ENCODE measurements around the gene ADARB2. TPM values are rescaled to one million over a fixed set of nuclear protein-coding genes. Genes with fewer than 3 reads are reported as not detected.
"Not testable (repeated sequence)": the region's sequence is repeated elsewhere in the genome, so short reads cannot be mapped to it uniquely, and the experiment has no call there.

Gene ADARB2
- total and polyA plus RNA-seq, 2 experiments from 2014 or later, result 0.13 to 0.48 TPM

DNA sequence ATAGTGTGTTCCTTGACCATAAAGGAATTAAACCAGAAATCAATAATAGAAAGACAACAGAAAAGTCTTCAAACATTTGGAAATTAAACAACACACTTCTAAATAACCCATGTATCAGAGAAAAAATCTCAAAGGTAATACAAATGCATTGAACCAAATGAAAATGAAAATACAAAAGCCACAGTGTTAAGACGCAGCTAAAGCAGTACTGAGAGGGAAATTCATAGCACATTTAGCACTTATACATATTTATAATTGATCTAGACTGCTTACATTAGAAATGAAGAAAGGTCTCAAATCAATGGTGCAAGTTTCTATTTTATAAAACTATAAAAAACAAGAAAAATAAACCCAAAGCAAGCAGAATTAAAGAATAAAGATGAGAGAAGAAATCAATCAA lies 306.1 kb downstream of the ADARB2 start:
- Histone ChIP-seq H3K4me1 (ENCODE audit: insufficient read depth) (no peaks in the 10 kb centered on the region), H3K4me3 (no peak overlapping the region), H4K20me1 (ENCODE audit: insufficient read depth, poor library complexity, severe bottlenecking) (no peaks in the 10 kb centered on the region), H3K9me3 (ENCODE audit: low read depth) (peaks cover 9% of the 10 kb centered on the region), H3K79me2 (no peaks in the 10 kb centered on the region), H2AFZ (no peak overlapping the region), H3K36me3 (replicated peaks; ENCODE audit: insufficient read depth, low read depth) (no peaks in the 10 kb centered on the region), H3K9me2 (replicated peaks; ENCODE audit: insufficient read depth) (no peaks in the 10 kb centered on the region), H3K4me2 (no peak overlapping the region), H3K27ac (no peak overlapping the region), H3K27me3 (no peaks in the 10 kb centered on the region)
- 96% methylated on average over 1 of the region's 1 CpG for WGBS (ENCODE audit: low lambda C conversion rate, missing lambda C conversion rate)
- DNase-seq (ENCODE audit: low spot score), result no peak
- TF ChIP-seq EZH2phosphoT487 (IDR thresholded peaks at IDR 0.05; ENCODE audit: low read depth, severe bottlenecking, unreplicated experiment) (no peak), EZH2 (IDR thresholded peaks at IDR 0.05; ENCODE audit: borderline replicate concordance) (no peak)
- TF ChIP-seq, protein P1, sequence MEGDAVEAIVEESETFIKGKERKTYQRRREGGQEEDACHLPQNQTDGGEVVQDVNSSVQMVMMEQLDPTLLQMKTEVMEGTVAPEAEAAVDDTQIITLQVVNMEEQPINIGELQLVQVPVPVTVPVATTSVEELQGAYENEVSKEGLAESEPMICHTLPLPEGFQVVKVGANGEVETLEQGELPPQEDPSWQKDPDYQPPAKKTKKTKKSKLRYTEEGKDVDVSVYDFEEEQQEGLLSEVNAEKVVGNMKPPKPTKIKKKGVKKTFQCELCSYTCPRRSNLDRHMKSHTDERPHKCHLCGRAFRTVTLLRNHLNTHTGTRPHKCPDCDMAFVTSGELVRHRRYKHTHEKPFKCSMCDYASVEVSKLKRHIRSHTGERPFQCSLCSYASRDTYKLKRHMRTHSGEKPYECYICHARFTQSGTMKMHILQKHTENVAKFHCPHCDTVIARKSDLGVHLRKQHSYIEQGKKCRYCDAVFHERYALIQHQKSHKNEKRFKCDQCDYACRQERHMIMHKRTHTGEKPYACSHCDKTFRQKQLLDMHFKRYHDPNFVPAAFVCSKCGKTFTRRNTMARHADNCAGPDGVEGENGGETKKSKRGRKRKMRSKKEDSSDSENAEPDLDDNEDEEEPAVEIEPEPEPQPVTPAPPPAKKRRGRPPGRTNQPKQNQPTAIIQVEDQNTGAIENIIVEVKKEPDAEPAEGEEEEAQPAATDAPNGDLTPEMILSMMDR (IDR thresholded peaks at IDR 0.05; ENCODE audit: poor library complexity), result no peak

DNA sequence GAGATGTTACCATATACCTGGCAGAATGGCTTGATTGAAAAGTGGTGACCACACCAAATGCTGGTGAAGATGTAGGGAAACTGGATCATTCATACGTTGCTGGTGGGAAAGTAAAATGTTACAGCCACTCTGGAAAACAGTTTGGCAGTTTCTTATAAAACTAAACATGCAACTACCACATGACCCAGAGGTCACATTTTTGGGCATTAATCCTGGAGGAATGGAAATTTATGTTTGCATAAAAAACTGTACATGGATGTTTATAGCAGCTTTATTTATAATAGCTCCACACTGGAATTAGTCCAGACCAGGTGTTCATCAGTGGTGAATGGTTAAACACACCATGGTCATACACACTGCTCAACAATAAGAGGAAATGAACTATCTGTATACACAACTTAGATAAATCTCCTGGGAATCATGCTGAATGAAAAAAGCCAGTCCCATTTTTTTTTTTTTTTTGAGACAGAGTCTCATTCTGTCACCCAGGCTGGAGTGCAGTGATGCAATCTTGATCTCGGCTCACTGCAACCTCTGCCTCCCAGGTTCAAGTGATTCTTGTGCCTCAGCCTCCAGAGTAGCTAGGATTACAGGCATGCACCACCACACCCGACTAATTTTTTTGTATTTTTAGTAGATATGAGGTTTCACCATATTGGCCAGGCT lies 309.7 kb downstream of the ADARB2 start:
- H3K27me3 ChIP-seq; H2AFZ ChIP-seq; H3K4me1 ChIP-seq (ENCODE audit: insufficient read depth); H3K9me2 ChIP-seq (replicated peaks; ENCODE audit: insufficient read depth); H3K79me2 ChIP-seq; H4K20me1 ChIP-seq (ENCODE audit: insufficient read depth, poor library complexity, severe bottlenecking); H3K36me3 ChIP-seq (replicated peaks; ENCODE audit: insufficient read depth, low read depth); H3K4me3 ChIP-seq; H3K27ac ChIP-seq; H3K9me3 ChIP-seq (ENCODE audit: low read depth); DNase-seq (ENCODE audit: low spot score); H3K4me2 ChIP-seq: not testable (repeated sequence)
- 82% methylated on average over 3 of the region's 3 CpGs for WGBS (ENCODE audit: low lambda C conversion rate, missing lambda C conversion rate)

DNA sequence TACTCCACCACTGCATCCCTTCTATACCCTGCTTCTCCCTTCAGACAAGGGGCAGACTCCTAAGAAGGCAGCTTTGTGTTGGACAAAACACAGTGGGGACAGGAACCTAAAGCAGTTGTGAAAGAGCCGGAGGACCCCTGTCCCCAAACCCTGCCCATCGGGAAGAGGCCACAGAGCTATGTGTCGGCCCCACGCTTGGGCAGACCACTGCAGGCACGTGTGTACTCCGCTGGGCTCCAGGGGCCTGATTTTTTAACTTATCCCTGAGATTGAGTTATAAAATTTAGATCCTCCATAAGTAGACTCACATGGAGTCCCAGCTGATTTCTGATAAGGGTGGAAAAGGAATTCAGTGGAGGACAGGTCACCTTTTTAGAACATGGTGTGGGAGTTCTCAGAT lies 310.5 kb downstream of the ADARB2 start:
- no peaks in the 10 kb centered on the region for H4K20me1 ChIP-seq (ENCODE audit: insufficient read depth, poor library complexity, severe bottlenecking)
- H3K4me2 ChIP-seq, result no peak overlapping the region
- no peaks in the 10 kb centered on the region for H3K9me2 ChIP-seq (replicated peaks; ENCODE audit: insufficient read depth)
- no peaks in the 10 kb centered on the region for H3K36me3 ChIP-seq (replicated peaks; ENCODE audit: insufficient read depth, low read depth)
- TF ChIP-seq EZH2 (IDR thresholded peaks at IDR 0.05; ENCODE audit: borderline replicate concordance) (no peak), EZH2phosphoT487 (IDR thresholded peaks at IDR 0.05; ENCODE audit: low read depth, severe bottlenecking, unreplicated experiment) (no peak)
- TF ChIP-seq, protein P1 (IDR thresholded peaks at IDR 0.05; ENCODE audit: poor library complexity), result no peak
- H3K79me2 ChIP-seq, result no peaks in the 10 kb centered on the region
- H3K4me1 ChIP-seq (ENCODE audit: insufficient read depth), result no peaks in the 10 kb centered on the region
- no peak for DNase-seq (ENCODE audit: low spot score)
- H3K4me3 ChIP-seq, result no peak overlapping the region
- 85% methylated on average over 6 of the region's 6 CpGs for WGBS (ENCODE audit: low lambda C conversion rate, missing lambda C conversion rate)
- no peaks in the 10 kb centered on the region for H3K27me3 ChIP-seq
- no peak overlapping the region for H3K27ac ChIP-seq
- peaks cover 9% of the 10 kb centered on the region for H3K9me3 ChIP-seq (ENCODE audit: low read depth)
- H2AFZ ChIP-seq, result no peak overlapping the region

DNA sequence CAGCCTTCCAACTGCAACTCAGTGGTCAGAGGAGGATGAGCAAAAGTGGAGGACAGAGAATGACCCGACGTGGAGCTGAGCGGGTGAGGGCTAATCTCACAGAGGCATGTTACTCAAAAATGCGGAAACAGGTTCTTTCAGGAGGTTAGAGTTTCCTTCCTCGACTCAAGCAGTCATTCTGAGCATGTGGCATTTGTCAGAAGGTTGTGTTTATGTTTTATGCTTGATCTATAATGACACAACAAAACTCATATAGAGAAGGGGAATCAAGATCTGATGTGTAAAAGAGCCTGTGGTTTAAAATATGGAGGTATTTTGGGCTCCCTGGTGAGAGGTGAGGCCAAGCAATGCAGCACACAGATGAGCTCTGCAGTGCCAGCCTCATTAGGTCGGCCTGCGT lies 311.4 kb downstream of the ADARB2 start:
- no peaks in the 10 kb centered on the region for H3K9me2 ChIP-seq (replicated peaks; ENCODE audit: insufficient read depth)
- no peaks in the 10 kb centered on the region for H3K27me3 ChIP-seq
- H3K4me1 ChIP-seq (ENCODE audit: insufficient read depth), result no peaks in the 10 kb centered on the region
- no peaks in the 10 kb centered on the region for H4K20me1 ChIP-seq (ENCODE audit: insufficient read depth, poor library complexity, severe bottlenecking)
- no peak overlapping the region for H2AFZ ChIP-seq
- DNase-seq (ENCODE audit: low spot score), result no peak
- H3K4me3 ChIP-seq, result no peak overlapping the region
- H3K27ac ChIP-seq, result no peak overlapping the region
- H3K9me3 ChIP-seq (ENCODE audit: low read depth), result peaks cover 2% of the 10 kb centered on the region
- TF ChIP-seq EZH2 (IDR thresholded peaks at IDR 0.05; ENCODE audit: borderline replicate concordance) (no peak), EZH2phosphoT487 (IDR thresholded peaks at IDR 0.05; ENCODE audit: low read depth, severe bottlenecking, unreplicated experiment) (no peak)
- TF ChIP-seq, protein P1 (IDR thresholded peaks at IDR 0.05; ENCODE audit: poor library complexity), result no peak
- H3K79me2 ChIP-seq, result no peaks in the 10 kb centered on the region
- H3K4me2 ChIP-seq, result no peak overlapping the region
- H3K36me3 ChIP-seq (replicated peaks; ENCODE audit: insufficient read depth, low read depth), result no peaks in the 10 kb centered on the region
- WGBS (ENCODE audit: low lambda C conversion rate, missing lambda C conversion rate), result 86% methylated on average over 7 of the region's 7 CpGs

All from hepatocyte (in vitro differentiated cells).